IPS-20b (cell line): ENCODE results near the gene KDM6A.
"Not testable (repeated sequence)": the region's sequence is repeated elsewhere in the genome, so short reads cannot be mapped to it uniquely, and the experiment has no call there.

Experiments used
- H3K27ac ChIP-seq: one replicate; pipeline ENCODE4 v1.5.1; 2013; ENCODE audit warnings: low read length
- H3K27me3 ChIP-seq: 2 replicates; pipeline ENCODE4 v1.6.1; 2013; ENCODE audit warnings: mild to moderate bottlenecking, low read length, inconsistent platforms; ENCODE audit not compliant: insufficient read depth
- H3K36me3 ChIP-seq: 2 replicates; pipeline ENCODE4 v1.6.1; 2013; ENCODE audit warnings: low read depth, mild to moderate bottlenecking, inconsistent platforms, low read length, moderate library complexity; ENCODE audit not compliant: insufficient read depth
- H3K4me1 ChIP-seq: 2 replicates; pipeline ENCODE4 v1.6.1; 2013; ENCODE audit warnings: mild to moderate bottlenecking, control low read depth, inconsistent platforms, low read length, moderate library complexity; ENCODE audit not compliant: insufficient read depth
- H3K4me3 ChIP-seq: 2 replicates; pipeline ENCODE4 v1.5.1; 2013; ENCODE audit warnings: mild to moderate bottlenecking, low read length, inconsistent platforms
- H3K9ac ChIP-seq: 2 replicates; pipeline ENCODE4 v1.6.1; 2013; ENCODE audit warnings: low read depth, mild to moderate bottlenecking, inconsistent platforms, low read length, moderate library complexity
- H3K9me3 ChIP-seq: 2 replicates; pipeline ENCODE4 v1.6.1; 2013; ENCODE audit warnings: mild to moderate bottlenecking, low read depth, low read length, inconsistent platforms; ENCODE audit not compliant: insufficient read depth

KDM6A gene

DNA sequence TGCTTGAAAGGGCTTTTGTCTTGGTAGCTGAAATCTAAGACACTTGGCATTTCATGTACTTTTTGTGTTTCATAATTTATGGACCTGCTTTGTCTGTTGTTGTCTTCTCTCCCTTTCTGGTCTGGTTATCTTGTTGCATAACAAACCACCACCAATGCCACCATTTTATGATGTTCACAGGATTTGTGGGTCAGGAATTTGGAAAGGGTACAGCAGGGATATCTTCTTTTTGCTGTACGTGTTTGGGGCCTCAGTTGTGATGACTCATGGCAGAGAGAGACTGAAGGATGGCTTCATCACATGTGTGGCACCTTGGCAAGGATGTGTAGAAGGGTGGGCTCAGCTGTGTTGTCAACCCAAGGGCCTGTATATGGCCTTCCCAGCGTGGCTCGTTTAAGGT lies 35.2 kb downstream of the KDM6A start:
- no peaks in the 10 kb centered on the region; the same call in 1 of the 2 replicates for H3K9me3 ChIP-seq
- no peak overlapping the region for H3K4me3 ChIP-seq
- no peaks in the 10 kb centered on the region for H3K27me3 ChIP-seq
- H3K4me1 ChIP-seq: peaks cover 7% of the 10 kb centered on the region; the same call in 1 of the 2 replicates
- no peaks in the 10 kb centered on the region for H3K36me3 ChIP-seq
- H3K27ac ChIP-seq: no peak overlapping the region
- H3K9ac ChIP-seq: no peak overlapping the region

DNA sequence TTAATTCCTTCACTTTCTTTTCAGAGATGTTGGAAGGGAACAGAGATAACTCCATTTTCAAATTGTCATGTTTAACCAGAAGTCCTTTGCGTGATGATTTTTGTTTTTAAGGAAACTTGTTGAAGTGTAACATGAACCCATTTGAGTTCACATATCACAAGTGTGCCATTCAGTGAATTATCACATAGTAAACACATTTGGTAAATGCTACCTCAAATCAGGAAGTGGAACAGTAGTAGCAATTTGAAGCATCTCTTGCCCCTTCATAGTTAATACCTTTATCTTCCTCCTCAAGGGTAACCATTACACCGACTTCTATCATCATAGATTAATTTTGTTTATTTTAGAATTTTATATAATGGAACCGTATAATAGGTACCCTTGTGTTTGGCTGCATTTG lies 35.8 kb downstream of the KDM6A start:
- H3K27me3 ChIP-seq: no peaks in the 10 kb centered on the region
- H3K9me3 ChIP-seq: no peaks in the 10 kb centered on the region; the same call in 1 of the 2 replicates
- no peaks in the 10 kb centered on the region for H3K36me3 ChIP-seq
- H3K9ac ChIP-seq: no peak overlapping the region
- H3K27ac ChIP-seq: no peak overlapping the region
- H3K4me1 ChIP-seq: peaks cover 7% of the 10 kb centered on the region; the same call in 1 of the 2 replicates
- H3K4me3 ChIP-seq: no peak overlapping the region

DNA sequence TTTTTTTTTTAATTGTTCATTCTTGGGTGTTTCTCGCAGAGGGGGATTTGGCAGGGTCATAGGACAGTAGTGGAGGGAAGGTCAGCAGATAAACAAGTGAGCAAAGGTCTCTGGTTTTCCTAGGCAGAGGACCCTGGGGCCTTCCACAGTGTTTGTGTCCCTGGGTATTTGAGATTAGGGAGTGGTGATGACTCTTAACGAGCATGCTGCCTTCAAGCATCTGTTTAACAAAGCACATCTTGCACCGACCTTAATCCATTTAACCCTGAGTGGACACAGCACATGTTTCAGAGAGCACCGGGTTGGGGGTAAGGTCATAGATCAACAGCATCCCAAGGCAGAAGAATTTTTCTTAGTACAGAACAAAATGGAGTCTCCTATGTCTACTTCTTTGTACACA lies 37.5 kb downstream of the KDM6A start:
- not testable (repeated sequence) for H3K27me3 ChIP-seq, H3K27ac ChIP-seq, H3K9me3 ChIP-seq, H3K4me3 ChIP-seq, H3K36me3 ChIP-seq, H3K4me1 ChIP-seq, H3K9ac ChIP-seq

DNA sequence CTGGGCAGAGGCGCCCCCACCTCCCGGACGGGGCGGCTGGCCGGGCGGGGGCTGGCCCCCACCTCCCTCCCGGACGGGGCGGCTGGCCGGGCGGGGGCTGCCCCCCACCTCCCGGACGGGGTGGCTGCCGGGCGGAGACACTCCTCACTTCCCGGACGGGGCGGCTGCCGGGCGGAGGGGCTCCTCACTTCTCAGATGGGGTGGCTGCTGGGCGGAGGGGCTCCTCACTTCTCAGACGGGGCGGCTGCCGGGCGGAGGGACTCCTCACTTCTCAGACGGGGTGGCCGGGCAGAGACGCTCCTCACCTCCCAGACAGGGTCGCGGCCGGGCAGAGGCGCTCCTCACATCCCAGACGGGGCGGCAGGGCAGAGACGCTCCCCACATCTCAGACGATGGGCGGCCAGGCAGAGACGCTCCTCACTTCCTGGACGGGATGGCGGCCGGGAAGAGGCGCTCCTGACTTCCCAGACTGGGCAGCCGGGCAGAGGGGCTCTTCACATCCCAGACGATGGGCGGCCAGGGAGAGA lies 38.1 kb downstream of the KDM6A start:
- H3K27ac ChIP-seq, H3K4me3 ChIP-seq, H3K36me3 ChIP-seq, H3K27me3 ChIP-seq, H3K9me3 ChIP-seq, H3K4me1 ChIP-seq, H3K9ac ChIP-seq: not testable (repeated sequence)

DNA sequence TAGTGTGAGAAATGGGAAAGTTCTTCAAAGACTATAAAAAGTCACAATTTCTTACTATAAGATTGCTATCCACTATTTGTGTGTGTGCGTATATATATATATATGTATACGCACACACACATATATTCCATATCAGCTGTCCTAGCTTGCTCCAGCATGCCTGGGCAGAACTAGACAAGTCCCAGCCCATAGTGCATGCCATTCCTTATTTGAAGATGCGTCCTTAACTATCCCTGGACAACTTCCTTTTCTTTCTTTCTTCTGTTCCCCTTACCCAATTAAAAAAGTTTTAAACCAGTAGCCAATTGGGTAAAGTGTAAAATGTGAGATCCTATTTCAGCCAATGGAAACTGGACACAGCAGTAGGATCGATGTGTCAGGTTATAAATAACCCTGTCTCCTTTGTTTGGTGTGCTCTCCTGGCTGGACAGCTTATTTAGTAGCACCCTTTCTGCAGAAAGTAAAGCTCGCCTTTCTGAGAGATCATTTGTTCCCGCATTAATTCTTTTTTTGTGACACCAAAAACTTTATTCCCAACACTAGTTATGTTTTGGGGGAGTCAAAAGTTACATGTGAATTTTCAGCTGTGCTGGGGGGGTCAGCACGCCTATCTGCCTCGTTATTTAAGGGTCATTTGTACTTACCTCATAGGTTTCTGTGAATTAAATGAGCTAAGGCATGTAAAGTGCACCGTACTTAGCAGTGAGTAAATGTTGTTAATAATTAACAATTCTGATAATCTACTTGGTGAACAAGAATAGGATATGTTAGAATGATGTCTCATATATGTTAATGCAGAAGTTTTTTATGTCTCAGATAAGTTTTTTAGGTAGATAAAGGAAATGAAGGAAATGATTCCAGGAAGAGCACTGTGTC lies 40.9 kb downstream of the KDM6A start:
- no peaks in the 10 kb centered on the region; the same call in 1 of the 2 replicates for H3K9me3 ChIP-seq
- no peaks in the 10 kb centered on the region for H3K27me3 ChIP-seq
- no peak overlapping the region for H3K4me3 ChIP-seq
- no peak overlapping the region for H3K27ac ChIP-seq
- no peaks in the 10 kb centered on the region for H3K4me1 ChIP-seq
- H3K9ac ChIP-seq: no peak overlapping the region
- no peaks in the 10 kb centered on the region for H3K36me3 ChIP-seq

DNA sequence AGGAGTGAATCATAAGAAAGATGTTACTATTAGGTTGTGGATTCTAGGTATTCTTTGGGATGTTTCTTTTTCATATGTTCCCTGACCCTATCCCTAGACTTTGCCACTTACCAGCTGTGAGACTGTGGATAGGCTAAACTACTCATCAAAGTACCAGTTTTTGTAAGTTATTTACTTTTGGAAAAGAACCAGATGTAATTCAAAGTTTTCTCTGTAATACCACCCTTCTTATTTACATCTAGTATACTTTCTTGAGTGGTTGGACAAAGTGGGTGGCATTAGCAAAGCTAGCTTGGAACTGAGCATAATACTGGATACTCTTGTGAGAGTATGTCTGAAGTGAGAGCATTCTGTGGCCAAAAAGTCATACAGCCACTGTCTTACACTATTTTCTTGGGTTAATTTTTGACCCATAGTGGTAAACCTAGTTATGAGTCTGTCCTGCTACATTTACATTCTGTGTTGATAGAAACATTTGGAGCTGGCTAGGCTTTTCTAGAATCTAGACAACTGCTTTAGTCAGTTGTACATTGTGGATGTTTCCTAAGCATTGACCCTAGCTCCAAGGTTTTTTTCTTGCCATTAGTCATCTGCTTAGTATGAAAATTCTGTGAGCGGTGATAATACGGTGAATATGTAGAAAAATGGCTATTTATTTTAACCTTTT lies 41.7 kb downstream of the KDM6A start:
- H3K4me3 ChIP-seq: no peak overlapping the region
- H3K36me3 ChIP-seq: no peaks in the 10 kb centered on the region
- H3K27ac ChIP-seq: no peak overlapping the region
- no peaks in the 10 kb centered on the region for H3K27me3 ChIP-seq
- H3K9ac ChIP-seq: no peak overlapping the region
- H3K4me1 ChIP-seq: no peaks in the 10 kb centered on the region
- H3K9me3 ChIP-seq: no peaks in the 10 kb centered on the region

DNA sequence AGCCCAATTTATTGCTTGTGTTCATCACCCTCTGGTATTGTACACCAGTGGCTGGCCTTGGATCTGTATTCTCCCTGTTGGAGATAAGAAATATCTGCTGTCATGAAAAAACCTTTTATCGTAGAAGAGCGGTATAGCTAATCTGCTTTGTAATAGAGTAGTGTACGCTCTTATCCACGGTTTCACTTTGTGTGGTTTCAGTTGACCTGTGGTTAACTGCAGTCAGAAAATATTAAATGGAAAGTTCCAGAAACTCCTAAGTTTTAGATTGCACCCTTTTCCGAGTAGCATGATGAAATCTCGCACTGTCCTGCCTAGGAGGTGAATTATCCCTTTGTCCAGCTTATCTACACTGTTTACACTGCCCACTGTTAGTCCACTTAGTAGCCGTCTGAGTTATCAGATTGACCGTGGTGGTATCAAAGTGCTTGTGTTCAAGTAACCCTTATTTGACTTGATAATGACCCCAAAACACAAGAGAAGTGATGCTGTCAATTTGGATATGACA lies 42.4 kb downstream of the KDM6A start:
- no peak overlapping the region for H3K4me3 ChIP-seq
- H3K9me3 ChIP-seq: no peaks in the 10 kb centered on the region
- no peak overlapping the region for H3K27ac ChIP-seq
- H3K36me3 ChIP-seq: no peaks in the 10 kb centered on the region
- H3K4me1 ChIP-seq: no peaks in the 10 kb centered on the region
- no peak overlapping the region for H3K9ac ChIP-seq
- H3K27me3 ChIP-seq: no peaks in the 10 kb centered on the region

DNA sequence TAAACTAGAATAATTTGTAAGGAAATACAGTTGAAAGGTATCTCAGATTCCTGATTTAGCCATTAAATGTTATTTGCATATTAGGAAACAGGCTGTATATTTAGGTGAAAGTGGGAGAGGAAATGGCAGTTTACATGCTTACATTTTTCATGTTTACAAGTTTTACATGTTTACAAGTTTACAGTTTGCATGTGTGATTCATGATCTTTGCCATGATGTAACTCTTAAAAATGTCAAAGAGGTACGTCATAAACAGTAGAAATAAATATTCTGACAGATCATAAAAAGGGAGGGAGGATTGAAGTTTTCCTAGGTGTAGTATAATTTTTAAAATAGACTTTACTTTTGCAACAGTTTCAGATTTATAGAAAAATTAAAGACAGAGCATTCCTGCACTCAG lies 45.7 kb downstream of the KDM6A start:
- H3K4me3 ChIP-seq: no peak overlapping the region

DNA sequence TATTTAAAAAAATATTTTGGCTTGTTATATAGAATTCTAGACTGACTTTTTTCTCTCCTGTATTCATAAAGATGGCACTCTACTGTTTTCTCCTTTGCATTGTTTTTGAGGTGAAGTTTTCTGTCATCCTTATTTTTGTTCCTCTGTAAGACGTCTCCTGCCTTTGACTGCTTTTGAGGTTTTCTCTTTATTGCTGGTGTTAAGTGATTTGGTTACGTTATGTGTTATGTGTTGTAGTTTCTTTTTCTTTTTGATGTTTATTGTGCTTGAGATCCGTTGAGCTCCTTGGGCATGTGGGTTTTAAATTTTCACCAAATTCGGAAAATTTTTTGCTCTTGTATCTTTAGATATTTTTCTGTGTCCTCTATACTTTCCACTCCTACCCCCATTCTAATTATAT lies 50.0 kb downstream of the KDM6A start:
- no peak overlapping the region for H3K27ac ChIP-seq

More for the DNA sequence above, 45.7 kb downstream of the KDM6A start:
- Histone ChIP-seq H3K36me3 (no peaks in the 10 kb centered on the region), H3K9ac (no peak overlapping the region), H3K9me3 (no peaks in the 10 kb centered on the region), H3K27me3 (no peaks in the 10 kb centered on the region), H3K27ac (no peak overlapping the region), H3K4me1 (no peaks in the 10 kb centered on the region)

DNA sequence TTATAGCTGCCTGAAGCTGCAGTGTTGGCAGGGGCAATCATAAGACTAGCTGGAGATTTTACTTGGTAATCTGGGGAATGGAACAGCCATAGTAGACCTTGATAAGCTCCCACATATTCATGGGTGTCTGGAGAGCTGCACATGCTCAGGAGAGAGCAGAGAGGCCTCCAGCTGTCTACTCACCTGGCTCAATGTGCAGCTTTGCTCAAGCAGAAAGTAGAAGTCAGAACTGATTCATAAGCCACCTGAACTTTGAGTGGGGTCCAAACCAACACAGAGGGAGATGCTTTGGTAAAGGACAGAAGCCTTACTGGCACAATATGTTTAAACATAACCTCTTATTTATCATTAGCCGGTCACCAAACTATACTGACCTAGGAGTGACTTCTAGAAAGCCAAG lies 54.4 kb downstream of the KDM6A start:
- H3K4me3 ChIP-seq: no peak overlapping the region
- H3K27me3 ChIP-seq: no peaks in the 10 kb centered on the region
- H3K9ac ChIP-seq: no peak overlapping the region
- H3K9me3 ChIP-seq: no peaks in the 10 kb centered on the region
- no peaks in the 10 kb centered on the region for H3K4me1 ChIP-seq
- H3K27ac ChIP-seq: no peak overlapping the region
- H3K36me3 ChIP-seq: no peaks in the 10 kb centered on the region

More for the DNA sequence above, 50.0 kb downstream of the KDM6A start:
- Histone ChIP-seq H3K4me3 (no peak overlapping the region), H3K36me3 (no peaks in the 10 kb centered on the region), H3K27me3 (no peaks in the 10 kb centered on the region), H3K9me3 (no peaks in the 10 kb centered on the region), H3K9ac (no peak overlapping the region), H3K4me1 (no peaks in the 10 kb centered on the region)

DNA sequence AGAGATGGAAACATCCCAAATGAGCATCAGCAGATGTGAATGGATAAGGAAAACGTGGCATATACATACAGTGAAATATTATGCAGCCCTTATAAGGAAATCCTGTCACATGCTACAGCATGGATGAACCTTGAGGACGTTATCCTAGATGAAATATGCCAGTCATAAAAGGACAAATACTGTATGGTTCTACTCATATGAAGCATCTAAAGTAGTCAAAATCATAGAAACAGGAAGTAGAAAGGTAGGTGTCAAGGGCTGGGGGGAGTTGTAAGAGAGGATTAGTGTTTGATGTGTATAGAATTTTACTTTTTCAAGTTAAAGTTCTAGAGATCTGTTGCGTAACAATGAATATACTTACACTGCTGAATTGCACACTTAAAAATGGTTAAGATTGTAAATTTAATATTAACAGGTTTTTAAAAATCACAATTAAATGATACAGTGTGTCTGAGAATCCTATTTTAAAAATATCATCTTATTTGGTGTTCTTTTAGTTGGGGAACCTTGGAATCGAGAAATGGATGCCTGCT lies 58.5 kb downstream of the KDM6A start:
- Histone ChIP-seq H3K4me1 (peaks cover 4% of the 10 kb centered on the region), H3K36me3 (no peaks in the 10 kb centered on the region), H3K27ac (no peak overlapping the region), H3K9ac (no peak overlapping the region), H3K27me3 (no peaks in the 10 kb centered on the region), H3K4me3 (no peak overlapping the region), H3K9me3 (no peaks in the 10 kb centered on the region)
